HUDEP-2 (cell line): Measurements from ENCODE around the gene SLC19A1.

Source experiments
- DNase-seq, 76 experiments: peaks; one replicate each; lab custom pipeline; 2025; ENCODE audit not compliant: unreplicated experiment in 76 of 76; lab: John Stamatoyannopoulos, UW

The SLC19A1 gene

DNA sequence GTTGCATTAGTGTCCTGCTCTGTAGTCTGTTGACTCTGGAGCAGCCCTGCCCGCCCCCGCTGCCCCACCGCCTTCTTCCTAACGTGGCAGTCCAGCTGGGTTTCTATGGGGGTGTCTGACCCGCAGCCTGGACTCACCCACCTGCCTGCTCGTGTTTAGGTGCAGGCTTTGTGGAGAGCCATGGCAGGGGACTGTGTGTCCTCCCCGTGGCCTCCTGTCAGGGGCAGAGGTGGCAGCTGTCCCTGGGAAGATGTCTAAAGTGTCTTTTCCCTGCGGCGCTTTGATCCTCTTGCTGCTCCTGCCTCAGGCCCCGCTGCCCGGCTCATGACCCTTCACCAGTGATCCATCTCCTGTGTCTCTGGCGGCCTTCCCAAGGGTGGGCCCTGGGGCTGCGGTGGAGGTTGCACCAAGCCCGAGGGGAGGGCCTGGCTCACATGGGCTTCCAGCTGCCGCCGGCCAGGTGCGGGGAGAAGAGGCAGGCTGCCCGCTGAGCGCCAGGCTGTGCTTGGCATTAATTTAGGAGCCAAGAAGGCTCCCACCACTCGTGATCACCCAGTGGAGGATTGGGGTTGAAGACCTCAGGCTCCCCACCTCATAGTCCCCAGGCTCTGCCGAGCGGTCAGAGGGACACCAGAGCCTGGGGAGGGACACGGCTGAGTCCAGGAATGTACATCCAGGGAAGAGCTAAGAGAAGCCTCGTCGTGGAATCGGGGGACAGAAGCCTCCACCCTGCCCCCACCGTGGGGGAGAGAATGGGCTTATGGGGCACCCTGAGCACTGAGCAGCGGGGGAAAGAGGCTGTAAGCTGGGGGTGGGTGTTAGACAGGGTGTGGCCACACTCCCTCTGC lies 93.2 kb downstream of the SLC19A1 start:
- DNase-seq, result no peak

- DNase-seq, result no peak
These were observed 93.9 kb downstream of the SLC19A1 start for GRCh38 chr21:45448283-45448809.
